Bronchial epithelial cell (primary cell): ENCODE measurements around the gene TAF13. TPM values are rescaled to one million over a fixed set of nuclear protein-coding genes. Genes with fewer than 3 reads are reported as not detected.
"Not testable (repeated sequence)": the region's sequence is repeated elsewhere in the genome, so short reads cannot be mapped to it uniquely, and the experiment has no call there.

Source experiments
- DNase-seq: peaks from one replicate; pipeline ENCODE4 v3.0.0-alpha.2; 2010; ENCODE audit warnings: low read depth
- FAIRE-seq: peaks from 2 replicates; lab custom pipeline; 2011; peaks lifted over from hg19 to GRCh38; lab: Jason Lieb, UNC
- H3K27me3 ChIP-seq: 2 replicates; pipeline ENCODE4 v1.5.1; 2011; ENCODE audit warnings: low read length; ENCODE audit not compliant: control insufficient read depth, insufficient read depth
- H3K36me3 ChIP-seq: 2 replicates; pipeline ENCODE4 v1.5.1; 2011; ENCODE audit warnings: low read length; ENCODE audit not compliant: control insufficient read depth, insufficient read depth
- H3K4me3 ChIP-seq: 2 replicates; pipeline ENCODE4 v1.5.1; 2011; ENCODE audit warnings: mild to moderate bottlenecking, low read depth, low read length, control low read depth
- CTCF ChIP-seq: IDR thresholded peaks from 2 replicates; pipeline ENCODE4 v1.5.1; 2011; ENCODE audit warnings: mild to moderate bottlenecking, moderate library complexity, low read length, control low read depth, inconsistent platforms; ENCODE audit not compliant: insufficient read depth, severe bottlenecking
- total RNA-seq: library from RNA; depleted of rRNA; stranded (reverse); fragments of >200 nt; gene quantifications from 2 replicates; pipeline ENCODE4 v1.2.1, GENCODE V29; 2014

The TAF13 gene
- total RNA-seq, 1 donor from 2014 or later, result 96.9 TPM

- Histone ChIP-seq H3K4me3 (peak overlapping the region; percentile 99), H3K36me3 (no peaks in the 10 kb centered on the region), H3K27me3 (no peaks in the 10 kb centered on the region)
- FAIRE-seq (no peak), DNase-seq (no peak)
- no peak for TF ChIP-seq CTCF
Observed at GRCh38 chr1:109040989-109041620, 34.7 kb downstream of the TAF13 start.

- FAIRE-seq (no peak), DNase-seq (peak; percentile 13)
- Histone ChIP-seq H3K36me3 (no peaks in the 10 kb centered on the region), H3K4me3 (peak overlapping the region; percentile 99), H3K27me3 (no peaks in the 10 kb centered on the region)
- TF ChIP-seq CTCF, result no peak
Observed at GRCh38 chr1:109040627-109040988, 35.2 kb downstream of the TAF13 start.

- Histone ChIP-seq H3K27me3 (no peaks in the 10 kb centered on the region), H3K36me3 (no peaks in the 10 kb centered on the region), H3K4me3 (no peak overlapping the region)
- FAIRE-seq (no peak), DNase-seq (no peak)
- no peak for TF ChIP-seq CTCF
Observed at GRCh38 chr1:109034382-109034781, 41.4 kb downstream of the TAF13 start.

DNA sequence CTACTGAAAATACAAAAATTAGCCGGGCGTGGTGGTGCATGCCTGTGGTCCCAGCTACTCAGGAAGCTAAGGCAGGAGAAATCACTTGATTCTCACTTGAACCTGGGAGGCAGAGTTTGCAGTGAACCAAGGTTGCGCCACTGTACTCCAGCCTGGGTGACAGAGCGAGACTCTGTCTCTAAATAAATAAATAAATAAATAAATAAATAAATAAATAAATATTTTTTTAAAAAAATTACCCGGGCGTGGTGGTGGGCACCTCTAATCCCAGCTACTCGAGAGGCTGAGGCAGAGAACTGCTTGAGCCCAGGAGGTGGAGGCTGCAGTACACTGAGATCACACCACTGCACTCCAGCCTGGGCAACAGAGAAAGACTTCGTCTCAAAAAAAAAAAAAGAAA lies 46.3 kb downstream of the TAF13 start:
- FAIRE-seq, result not testable (repeated sequence)

GRCh38 chr1:109027841-109028240 lies 48.0 kb downstream of the TAF13 start:
- Histone ChIP-seq H3K36me3 (no peaks in the 10 kb centered on the region), H3K4me3 (no peak overlapping the region), H3K27me3 (no peaks in the 10 kb centered on the region)
- DNase-seq (peak; percentile 8), FAIRE-seq (no peak)
- TF ChIP-seq CTCF, result no peak

More for the DNA sequence above, 46.3 kb downstream of the TAF13 start:
- not testable (repeated sequence) for H3K4me3 ChIP-seq, DNase-seq, H3K27me3 ChIP-seq, H3K36me3 ChIP-seq

GRCh38 chr1:109025694-109026093 lies 50.1 kb downstream of the TAF13 start:
- FAIRE-seq, result no peak
- Histone ChIP-seq H3K27me3 (no peaks in the 10 kb centered on the region), H3K36me3 (no peaks in the 10 kb centered on the region), H3K4me3 (no peak overlapping the region)
- DNase-seq, result no peak
- no peak for TF ChIP-seq CTCF
